ENCODE results near the gene TRPM5. TPM values are rescaled to one million over a fixed set of nuclear protein-coding genes. Genes with fewer than 3 reads are reported as not detected.

Gene TRPM5
- total and polyA plus RNA-seq, 2 of the 8 experiments (the other 6 are each of a cell fraction or from before 2014, with no cell fraction given): 0.02 TPM; not detected in 1

GRCh38 chr11:2420502-2421225, 23.6 kb downstream of the TRPM5 start:
- 0 out of 2 replicates have a peak overlapping the region, but pooled peaks have one; percentile 15 for H2BK20ac ChIP-seq (ENCODE audit: low read length)
- H2AFZ ChIP-seq (ENCODE audit: low read length): no peak overlapping the region; the same call in 1 of the 2 replicates
- H3K14ac ChIP-seq (ENCODE audit: insufficient read length): no peak overlapping the region
- peak overlapping the region; percentile 95 for H4K91ac ChIP-seq (replicated peaks; ENCODE audit: insufficient read length, low read length)
- H3K4me3 ChIP-seq (ENCODE audit: extremely low read depth in 1 of 4, insufficient read depth in 2 of 4, low read depth in 3 of 4, low read length in 4 of 4): no peak overlapping the region
- no peak overlapping the region for H3K9ac ChIP-seq (replicated peaks in 1 of 4; ENCODE audit: extremely low read depth in 1 of 4, low read depth in 3 of 4, low read length in 3 of 4)
- H3K36me3 ChIP-seq (ENCODE audit: control insufficient read depth in 2 of 4, insufficient read depth in 4 of 4, low read length in 3 of 4): no peaks in the 10 kb centered on the region
- H2BK5ac ChIP-seq (ENCODE audit: low read depth, low read length): peak overlapping the region; percentile 73; the same call in 1 of the 2 replicates
- CTCF ChIA-PET (ENCODE audit: partially characterized antibody): interaction anchor here (0.6 to 11.5 kb wide), 55 partner anchors 9 to 792 kb away, joined by 3 to 359 read pairs (median 4); partner anchors contain the start of genes C11orf21, TSPAN32 and TSSC4
- H3K4ac ChIP-seq (replicated peaks; ENCODE audit: insufficient read length, low read depth, low read length): peak overlapping the region; percentile 98
- H3K23ac ChIP-seq (ENCODE audit: insufficient read length): no peak overlapping the region
- H3K56ac ChIP-seq (replicated peaks; ENCODE audit: insufficient read length, low read depth, low read length): no peak overlapping the region
- no peaks in the 10 kb centered on the region for H4K20me1 ChIP-seq (replicated peaks in 1 of 2; ENCODE audit: control insufficient read depth in 1 of 2, insufficient read depth in 2 of 2, low read length in 2 of 2)
- H4K5ac ChIP-seq (ENCODE audit: insufficient read length, low read depth, low read length): no peak overlapping the region
- H3K9me3 ChIP-seq (ENCODE audit: insufficient read depth in 2 of 2, low read depth in 1 of 2, low read length in 1 of 2): no peaks in the 10 kb centered on the region
- H3K4me2 ChIP-seq (ENCODE audit: insufficient read depth in 1 of 2, low read depth in 2 of 2, low read length in 2 of 2): no peak overlapping the region
- H2BK12ac ChIP-seq (ENCODE audit: low read depth, low read length): peak overlapping the region; percentile 71; the same call in 1 of the 2 replicates
- no peak for FAIRE-seq
- POLR2A ChIA-PET (ENCODE audit: partially characterized antibody): interaction anchor here (0.9 to 4.3 kb wide), 5 partner anchors 16 to 464 kb away, joined by 3 to 17 read pairs (median 10); partner anchors contain the start of genes CDKN1C and TSSC4
- H3K27ac ChIP-seq (ENCODE audit: low read depth, low read length): no peak overlapping the region
- no peak overlapping the region; the same call in 1 of the 2 replicates for H3K18ac ChIP-seq (ENCODE audit: extremely low read depth, low read length)
- WGBS, 2 experiments (ENCODE audit: extremely low coverage in 1 of 2, insufficient coverage in 1 of 2, insufficient read length in 1 of 2, insufficient replicate concordance in 2 of 2, low coverage in 1 of 2, low lambda C conversion rate in 2 of 2, missing lambda C conversion rate in 1 of 2): 42% methylated on average over 34 of the region's 44 CpGs; no CpG with 5 or more reads in 1 of the 2 experiments
- peaks cover 0 to 5% (median under 1%) of the 10 kb centered on the region in 4 experiments; a peak in 2 of 7 replicates for H3K4me1 ChIP-seq (replicated peaks in 1 of 4; ENCODE audit: control insufficient read depth in 3 of 4, insufficient read depth in 4 of 4, low read length in 3 of 4)
- H2BK120ac ChIP-seq (replicated peaks; ENCODE audit: low read depth, low read length): no peak overlapping the region
- no peak overlapping the region for H2BK15ac ChIP-seq (ENCODE audit: low read length)
- H3K23me2 ChIP-seq (ENCODE audit: low read depth, low read length): no peaks in the 10 kb centered on the region
- H4K8ac ChIP-seq (ENCODE audit: extremely low read depth, insufficient read depth, low read length): peak overlapping the region; percentile 93
- no peak overlapping the region for H2AK5ac ChIP-seq (ENCODE audit: low read depth, low read length)
- peak; percentile 65 to 85 for DNase-seq (ENCODE audit: low read depth in 1 of 2, low spot score in 2 of 2)
- H3K79me1 ChIP-seq (ENCODE audit: low read depth, low read length): no peaks in the 10 kb centered on the region
- no peaks in the 10 kb centered on the region for H3K79me2 ChIP-seq (ENCODE audit: control insufficient read depth in 1 of 2, insufficient read depth in 2 of 2, low read length in 2 of 2)
- peaks cover 0 to 3% (median 0%) of the 10 kb centered on the region in 4 experiments; a peak in 2 of 7 replicates for H3K27me3 ChIP-seq (replicated peaks in 1 of 4; ENCODE audit: control insufficient read depth in 3 of 4, extremely low read depth in 1 of 4, insufficient read depth in 3 of 4, low read length in 3 of 4)
- TF ChIP-seq ATF3 (IDR thresholded peaks at IDR 0.05; ENCODE audit: insufficient read depth, low read depth, low read length) (no peak), ZNF274 (IDR thresholded peaks at IDR 0.05; ENCODE audit: borderline replicate concordance, extremely low read depth, low read length) (no peak), HDAC6 (IDR thresholded peaks at IDR 0.05; ENCODE audit: low read depth, low read length) (no peak), SRF (IDR thresholded peaks at IDR 0.05; ENCODE audit: low read depth, low read length) (no peak), JUN (IDR thresholded peaks at IDR 0.05; ENCODE audit: low read depth, low read length) (no peak), CTCF (IDR thresholded peaks at IDR 0.05; ENCODE audit: control extremely low read depth in 1 of 3, insufficient read depth in 1 of 3, low read depth in 1 of 3, low read length in 3 of 3) (peak in 2 of 3 experiments; percentile 94 to 97; a peak in 3 of 4 replicates), BCL11A (IDR thresholded peaks at IDR 0.05; ENCODE audit: low read depth in 2 of 2, low read length in 2 of 2) (no peak), NRF1 (IDR thresholded peaks at IDR 0.05; ENCODE audit: low read depth, low read length) (no peak)

Measured in H1 (cell line).